Measurements from ENCODE around the gene CAPN11.

DNA sequence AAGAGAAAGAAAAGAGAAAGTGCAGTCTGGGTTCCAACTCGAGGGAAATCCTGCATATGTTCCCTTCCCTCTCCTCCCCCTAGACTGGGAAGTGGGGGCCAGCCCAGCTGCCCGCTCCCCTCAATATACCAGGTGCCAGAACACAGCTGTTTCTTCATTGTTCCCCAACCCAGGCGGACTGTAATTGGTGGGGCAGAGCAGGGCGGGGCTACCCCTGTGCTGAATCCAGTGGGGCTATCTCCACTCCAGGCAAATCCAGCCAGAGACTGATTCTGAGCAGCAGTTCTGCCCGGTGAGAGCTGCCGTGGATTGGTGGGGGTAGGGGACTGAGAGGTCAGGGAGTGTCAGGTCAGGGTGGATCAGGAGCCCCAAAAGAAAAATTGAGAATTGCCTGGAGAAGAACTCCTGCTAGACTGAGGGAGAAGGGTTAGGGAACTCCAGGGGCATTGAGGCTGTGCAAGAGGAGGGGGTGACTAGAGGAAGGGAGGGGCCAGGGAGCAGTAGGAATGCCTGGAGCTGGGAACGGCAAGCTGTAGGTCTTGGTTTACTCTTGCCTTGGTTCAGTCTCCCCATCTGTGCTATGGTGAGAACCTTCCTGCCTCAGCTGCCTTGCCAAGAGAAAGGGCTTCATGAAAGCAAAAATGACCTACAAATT is 58.2 kb downstream of the CAPN11 start, which contains the start of gene MYMX:
- TF ChIP-seq, protein P1, sequence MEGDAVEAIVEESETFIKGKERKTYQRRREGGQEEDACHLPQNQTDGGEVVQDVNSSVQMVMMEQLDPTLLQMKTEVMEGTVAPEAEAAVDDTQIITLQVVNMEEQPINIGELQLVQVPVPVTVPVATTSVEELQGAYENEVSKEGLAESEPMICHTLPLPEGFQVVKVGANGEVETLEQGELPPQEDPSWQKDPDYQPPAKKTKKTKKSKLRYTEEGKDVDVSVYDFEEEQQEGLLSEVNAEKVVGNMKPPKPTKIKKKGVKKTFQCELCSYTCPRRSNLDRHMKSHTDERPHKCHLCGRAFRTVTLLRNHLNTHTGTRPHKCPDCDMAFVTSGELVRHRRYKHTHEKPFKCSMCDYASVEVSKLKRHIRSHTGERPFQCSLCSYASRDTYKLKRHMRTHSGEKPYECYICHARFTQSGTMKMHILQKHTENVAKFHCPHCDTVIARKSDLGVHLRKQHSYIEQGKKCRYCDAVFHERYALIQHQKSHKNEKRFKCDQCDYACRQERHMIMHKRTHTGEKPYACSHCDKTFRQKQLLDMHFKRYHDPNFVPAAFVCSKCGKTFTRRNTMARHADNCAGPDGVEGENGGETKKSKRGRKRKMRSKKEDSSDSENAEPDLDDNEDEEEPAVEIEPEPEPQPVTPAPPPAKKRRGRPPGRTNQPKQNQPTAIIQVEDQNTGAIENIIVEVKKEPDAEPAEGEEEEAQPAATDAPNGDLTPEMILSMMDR (IDR thresholded peaks at IDR 0.05) = no peak
- no peak for TF ChIP-seq POLR2A (IDR thresholded peaks at IDR 0.05)
